Glomerular endothelial cell (primary cell): ENCODE measurements around the gene SHKBP1. TPM values are rescaled to one million over a fixed set of nuclear protein-coding genes. Genes with fewer than 3 reads are reported as not detected.

ENCODE experiments used
- DNase-seq: peaks from one replicate; pipeline ENCODE4 v3.0.0-alpha.2; 2011; ENCODE audit warnings: low read depth, low spot score; ENCODE audit errors: extremely low read depth
- total RNA-seq: library from RNA; depleted of rRNA; stranded (reverse); fragments of >200 nt; gene quantifications from 2 replicates; pipeline ENCODE4 v1.2.3, GENCODE V29; 2015

Gene SHKBP1
- total RNA-seq, 1 donor from 2014 or later: 91.4 TPM

- DNase-seq: no peak
These were observed 55.8 kb downstream of the SHKBP1 start for GRCh38 chr19:40632311-40633036.

- no peak for DNase-seq
These were observed 56.5 kb downstream of the SHKBP1 start for GRCh38 chr19:40633207-40633606.

- DNase-seq: no peak
These were observed 61.7 kb downstream of the SHKBP1 start for GRCh38 chr19:40638327-40638726.

- DNase-seq: no peak
These were observed 62.9 kb downstream of the SHKBP1 start for GRCh38 chr19:40639638-40639982.

GRCh38 chr19:40640744-40641143 is 64.1 kb downstream of the SHKBP1 start:
- DNase-seq: no peak

Other genes starting within 250 kb of the SHKBP1 start
- 6.9 and 13.1 TPM in 2 replicates for gene C19orf47, start 228.5 kb upstream of the SHKBP1 start, total RNA-seq
- gene PLD3, start 228.2 kb upstream of the SHKBP1 start, total RNA-seq: 505 and 567 TPM in 2 replicates
- 0.05 TPM in 1 of 2 replicates, not detected in the other for gene HIPK4, start 186.7 kb upstream of the SHKBP1 start, total RNA-seq
- 1.3 and 2.4 TPM in 2 replicates for gene PRX, start 163.5 kb upstream of the SHKBP1 start, total RNA-seq
- gene SERTAD1, start 150.9 kb upstream of the SHKBP1 start, total RNA-seq: 13.2 and 17.3 TPM in 2 replicates
- gene SERTAD3, start 132.5 kb upstream of the SHKBP1 start, total RNA-seq: 15.8 and 18.8 TPM in 2 replicates
- gene BLVRB, start 111.1 kb upstream of the SHKBP1 start, total RNA-seq: 70.8 and 92.6 TPM in 2 replicates
- gene SPTBN4, start 109.9 kb upstream of the SHKBP1 start, total RNA-seq: 1.4 TPM in 1 of 2 replicates, not detected in the other
- gene LTBP4, start 24.5 kb downstream of the SHKBP1 start, total RNA-seq: 29.2 and 35.0 TPM in 2 replicates
- 31.5 and 48.4 TPM in 2 replicates for gene NUMBL, start 113.8 kb downstream of the SHKBP1 start, total RNA-seq
- gene COQ8B, start 140.0 kb downstream of the SHKBP1 start, total RNA-seq: 10.2 and 16.1 TPM in 2 replicates
- gene ITPKC, start 140.2 kb downstream of the SHKBP1 start, total RNA-seq: 22.5 and 24.9 TPM in 2 replicates
- gene ACTMAP, start 173.6 kb downstream of the SHKBP1 start, total RNA-seq: 5.7 and 6.7 TPM in 2 replicates
- gene SNRPA, start 174.3 kb downstream of the SHKBP1 start, total RNA-seq: 64.5 and 85.2 TPM in 2 replicates
- gene MIA, start 198.6 kb downstream of the SHKBP1 start, total RNA-seq: not detected in 2 replicates
- gene RAB4B, start 201.4 kb downstream of the SHKBP1 start, total RNA-seq: 39.1 and 40.1 TPM in 2 replicates
- 93.6 and 120 TPM in 2 replicates for gene EGLN2, start 222.3 kb downstream of the SHKBP1 start, total RNA-seq